K562 (cell line): ENCODE results near the gene ESPL1. TPM values are rescaled to one million over a fixed set of nuclear protein-coding genes. Genes with fewer than 3 reads are reported as not detected.

Source experiments
- ADNP ChIP-seq: fragments of 200-800 bp; sonication (Bioruptor generic); IDR thresholded peaks from 2 replicates; pipeline ENCODE4 v1.6.1; 2016; ENCODE audit warnings: missing genetic modification characterization, missing compliant biosample characterization
- ARID4B ChIP-seq: sonication (generic); formaldehyde crosslinking; IDR thresholded peaks from 2 replicates; pipeline ENCODE4 v1.8.0; 2022; ENCODE audit warnings: mild to moderate bottlenecking, missing genetic modification reagents
- BRD9 ChIP-seq: fragments of 450-650 bp; IDR thresholded peaks from 2 replicates; pipeline ENCODE4 v1.6.1; 2018; ENCODE audit warnings: low read depth; ENCODE audit not compliant: partially characterized antibody
- MBD2 ChIP-seq: sonication (generic); IDR thresholded peaks from 2 replicates; pipeline ENCODE4 v1.6.1; 2016; ENCODE audit warnings: low read depth, borderline replicate concordance
- MLLT1 ChIP-seq, 2 experiments: fragments of 450-650 bp; IDR thresholded peaks; 2 replicates each; pipeline ENCODE4 v1.6.1; 2016
- PREB ChIP-seq: sonication (generic); formaldehyde crosslinking; IDR thresholded peaks from 2 replicates; pipeline ENCODE4 v1.8.1; 2023; ENCODE audit warnings: mild to moderate bottlenecking, missing genetic modification reagents
- RB1 ChIP-seq: fragments of 450-650 bp; IDR thresholded peaks from 2 replicates; pipeline ENCODE4 v1.6.1; 2017; ENCODE audit warnings: low read depth, mild to moderate bottlenecking
- SETDB1 ChIP-seq: IDR thresholded peaks from one replicate; pipeline ENCODE4 v1.6.1; 2012; ENCODE audit warnings: low read length, control low read depth, inconsistent platforms
- SNIP1 ChIP-seq: fragments of 450-650 bp; IDR thresholded peaks from 2 replicates; pipeline ENCODE4 v1.7.1; 2017; ENCODE audit warnings: low read depth, mild to moderate bottlenecking
- TBP ChIP-seq: optimal IDR thresholded peaks from 2 replicates; pipeline ENCODE3; 2011; ENCODE audit warnings: low read depth, low read length, improper control_type of control experiment
- ZNF133 ChIP-seq: fragments of 250-450 bp; sonication (Bioruptor Pico); IDR thresholded peaks from 2 replicates; pipeline ENCODE4 v1.4.0; 2020; ENCODE audit warnings: mild to moderate bottlenecking
- ZNF584 ChIP-seq: fragments of 200-800 bp; sonication (Bioruptor generic); IDR thresholded peaks from 2 replicates; pipeline ENCODE4 v1.6.1; 2016; ENCODE audit warnings: low read depth, mild to moderate bottlenecking, missing genetic modification characterization, missing compliant biosample characterization
- ZNF740 ChIP-seq, 3 experiments: fragments of 200-800 bp in 1 of 3; sonication (Bioruptor generic) in 1 of 3; sonication (generic) in 1 of 3; formaldehyde crosslinking in 1 of 3; IDR thresholded peaks; 2 replicates each; pipeline versions ENCODE4 v1.6.1 to v1.8.0; 2016 to 2022; ENCODE audit warnings: mild to moderate bottlenecking in 2 of 3, missing compliant biosample characterization in 2 of 3, missing genetic modification characterization in 2 of 3, missing genetic modification reagents in 1 of 3
- polyA plus RNA-seq, 8 experiments: library from polyadenylated mRNA; depleted of rRNA in 4 of 8; stranded (reverse) in 5 of 8; unstranded in 3 of 8; fragments of >200 nt; fragmentation: Nextera tagmentation in 2 of 8; fragmentation: Illumina TruSeq in 1 of 8; extraction: Ambion mirVana in 2 of 8; extraction: Trizol in 1 of 8; gene quantifications; 2 replicates each; pipeline versions ENCODE4 v1.2.1 to v1.2.3, GENCODE V29; 2011 to 2014; ENCODE audit warnings: inconsistent platforms in 1 of 8, missing spikeins in 1 of 8
- total RNA-seq, 7 experiments: library from RNA; depleted of rRNA in 6 of 7; stranded (reverse); fragments of >200 nt in 6 of 7; fragmentation: Illumina TruSeq in 2 of 7; extraction: Trizol in 2 of 7; gene quantifications; 2 replicates each; pipeline versions ENCODE4 v1.2.1 to v1.2.3, GENCODE V29; 2011 to 2021; ENCODE audit warnings: low replicate concordance in 1 of 7
- TF ChIP-seq, protein P1 (sequence below): sonication (generic); formaldehyde crosslinking; IDR thresholded peaks from 2 replicates; pipeline ENCODE4 v1.9.0; 2022; ENCODE audit warnings: mild to moderate bottlenecking, missing genetic modification reagents
- TF ChIP-seq, protein P2 (sequence below): fragments of 150-350 bp; conservative IDR thresholded peaks from 2 replicates; pipeline ENCODE4 v1.6.1; 2014; ENCODE audit warnings: low read length

ESPL1 gene
- total and polyA plus RNA-seq, 9 of the 15 experiments (the other 6 are each of a cell fraction or from before 2014, with no cell fraction given): 1.2 to 55.0 (median 18.7) TPM

DNA sequence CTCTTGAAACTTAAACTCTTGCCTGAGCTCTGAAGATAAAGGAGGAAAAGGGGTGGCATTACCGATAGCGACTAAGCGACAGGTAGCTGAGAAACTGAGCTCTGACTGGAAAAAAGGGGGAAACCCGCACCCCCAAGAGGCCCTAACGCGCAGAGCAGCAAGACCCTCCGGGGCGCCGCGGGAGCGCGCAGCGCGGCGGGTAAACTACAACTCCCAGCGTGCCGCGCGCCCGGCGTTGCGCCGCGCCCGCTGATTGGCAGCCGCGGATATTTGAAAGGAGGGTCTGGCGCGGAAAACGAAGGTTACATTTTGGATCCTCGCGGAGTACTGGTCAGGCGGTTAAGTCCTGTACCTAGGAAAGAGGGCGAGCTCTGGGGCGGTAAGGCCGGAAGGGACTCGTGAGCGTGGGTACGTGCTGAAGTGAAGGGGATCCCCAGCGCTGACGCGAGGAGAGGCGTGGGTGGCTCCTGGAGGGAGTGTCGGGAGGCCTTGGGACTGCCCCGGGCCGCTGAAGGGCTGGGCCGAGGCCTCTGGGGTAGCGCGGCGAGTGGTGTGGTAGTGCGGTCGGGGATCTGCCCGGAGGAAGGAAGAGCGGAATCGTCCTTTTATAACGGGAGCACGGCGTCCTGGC, at the start of gene ESPL1 (continued):
- TF ChIP-seq ADNP (no peak), SETDB1 (no peak), ZNF740 (CRISPR knock-in tag; IDR thresholded peaks at IDR 0.05) (0 out of 2 replicates have a peak, but pooled peaks have one; percentile 28), ZNF740 (tag; IDR thresholded peaks at IDR 0.05) (no peak), MLLT1 (IDR thresholded peaks at IDR 0.05) (peak in 1 of 2 experiments; percentile 55; a peak in 2 of 4 replicates), SNIP1 (no peak), RB1 (peak; percentile 79; the same call in 1 of the 2 replicates), ARID4B (CRISPR knock-in tag) (peak; percentile 98), TBP (peak; percentile 34), BRD9 (peak; percentile 56), ZNF584 (CRISPR knock-in tag) (no peak), PREB (CRISPR knock-in tag) (no peak), MBD2 (peak; percentile 64; the same call in 1 of the 2 replicates), ZNF133 (CRISPR knock-in tag) (0 out of 2 replicates have a peak, but pooled peaks have one; percentile 24)
- TF ChIP-seq, protein P1, sequence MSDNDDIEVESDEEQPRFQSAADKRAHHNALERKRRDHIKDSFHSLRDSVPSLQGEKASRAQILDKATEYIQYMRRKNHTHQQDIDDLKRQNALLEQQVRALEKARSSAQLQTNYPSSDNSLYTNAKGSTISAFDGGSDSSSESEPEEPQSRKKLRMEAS: peak; percentile 78
- TF ChIP-seq, protein P2, sequence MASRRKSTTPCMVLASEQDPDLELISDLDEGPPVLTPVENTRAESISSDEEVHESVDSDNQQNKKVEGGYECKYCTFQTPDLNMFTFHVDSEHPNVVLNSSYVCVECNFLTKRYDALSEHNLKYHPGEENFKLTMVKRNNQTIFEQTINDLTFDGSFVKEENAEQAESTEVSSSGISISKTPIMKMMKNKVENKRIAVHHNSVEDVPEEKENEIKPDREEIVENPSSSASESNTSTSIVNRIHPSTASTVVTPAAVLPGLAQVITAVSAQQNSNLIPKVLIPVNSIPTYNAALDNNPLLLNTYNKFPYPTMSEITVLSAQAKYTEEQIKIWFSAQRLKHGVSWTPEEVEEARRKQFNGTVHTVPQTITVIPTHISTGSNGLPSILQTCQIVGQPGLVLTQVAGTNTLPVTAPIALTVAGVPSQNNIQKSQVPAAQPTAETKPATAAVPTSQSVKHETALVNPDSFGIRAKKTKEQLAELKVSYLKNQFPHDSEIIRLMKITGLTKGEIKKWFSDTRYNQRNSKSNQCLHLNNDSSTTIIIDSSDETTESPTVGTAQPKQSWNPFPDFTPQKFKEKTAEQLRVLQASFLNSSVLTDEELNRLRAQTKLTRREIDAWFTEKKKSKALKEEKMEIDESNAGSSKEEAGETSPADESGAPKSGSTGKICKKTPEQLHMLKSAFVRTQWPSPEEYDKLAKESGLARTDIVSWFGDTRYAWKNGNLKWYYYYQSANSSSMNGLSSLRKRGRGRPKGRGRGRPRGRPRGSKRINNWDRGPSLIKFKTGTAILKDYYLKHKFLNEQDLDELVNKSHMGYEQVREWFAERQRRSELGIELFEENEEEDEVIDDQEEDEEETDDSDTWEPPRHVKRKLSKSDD: no peak
